GM18951 (cell line): ENCODE results near the gene MRFAP1L1.

ENCODE experiments used
- POLR2A ChIP-seq: IDR thresholded peaks from 4 replicates; pipeline ENCODE4 v1.6.1; 2011; ENCODE audit warnings: mild to moderate bottlenecking; ENCODE audit not compliant: insufficient read length, insufficient read depth; ENCODE audit errors: extremely low read depth
- in situ Hi-C: fragments of 300-500 bp; cut with MboI; formaldehyde crosslinking; loops from one replicate; pipeline ENCODE4 v1.12.0; 2022; ENCODE audit warnings: low sequenced_read_pairs, mixed read lengths, inconsistent platforms; ENCODE audit not compliant: unreplicated experiment

MRFAP1L1 gene

DNA sequence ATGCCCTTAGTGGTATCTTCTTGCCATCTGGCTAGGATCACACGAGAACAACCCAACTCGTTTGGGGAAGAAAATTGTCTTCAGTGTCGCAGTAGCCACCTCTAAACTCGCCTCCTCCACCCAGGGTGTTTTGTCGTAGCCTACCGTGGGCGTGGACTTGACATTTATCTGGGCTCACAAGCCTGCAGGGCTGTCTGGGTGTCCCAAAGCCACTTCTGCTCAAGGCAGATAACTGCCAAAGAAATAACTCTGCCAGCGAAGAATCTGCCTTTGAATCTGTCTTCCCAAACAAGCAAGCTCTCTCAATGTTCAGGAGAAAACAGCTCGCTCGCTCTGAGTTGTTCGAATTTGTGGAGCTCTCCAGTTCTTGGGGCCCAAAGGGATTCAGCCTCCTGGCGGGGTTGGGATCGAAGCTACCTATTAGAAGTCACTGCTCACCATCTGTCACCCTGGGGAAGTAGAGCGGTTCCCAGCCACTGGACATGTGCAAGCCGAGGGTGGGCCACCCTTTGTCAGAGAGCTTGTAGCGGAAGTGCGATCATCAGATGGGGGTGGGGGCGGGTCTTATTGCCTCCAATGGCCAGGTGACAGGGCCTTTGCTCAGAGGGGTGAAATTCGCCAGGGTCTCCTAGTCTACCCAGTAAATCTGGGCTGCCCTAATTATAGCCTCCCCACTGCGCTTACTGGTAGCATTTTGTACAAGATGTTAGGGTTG is 21.1 kb upstream of the MRFAP1L1 start:
- TF ChIP-seq POLR2A, result no peak
- in situ Hi-C loops, result loop anchor here (10.0 kb wide), 1 partner anchor 134 kb away; no protein-coding TSS in a partner anchor

DNA sequence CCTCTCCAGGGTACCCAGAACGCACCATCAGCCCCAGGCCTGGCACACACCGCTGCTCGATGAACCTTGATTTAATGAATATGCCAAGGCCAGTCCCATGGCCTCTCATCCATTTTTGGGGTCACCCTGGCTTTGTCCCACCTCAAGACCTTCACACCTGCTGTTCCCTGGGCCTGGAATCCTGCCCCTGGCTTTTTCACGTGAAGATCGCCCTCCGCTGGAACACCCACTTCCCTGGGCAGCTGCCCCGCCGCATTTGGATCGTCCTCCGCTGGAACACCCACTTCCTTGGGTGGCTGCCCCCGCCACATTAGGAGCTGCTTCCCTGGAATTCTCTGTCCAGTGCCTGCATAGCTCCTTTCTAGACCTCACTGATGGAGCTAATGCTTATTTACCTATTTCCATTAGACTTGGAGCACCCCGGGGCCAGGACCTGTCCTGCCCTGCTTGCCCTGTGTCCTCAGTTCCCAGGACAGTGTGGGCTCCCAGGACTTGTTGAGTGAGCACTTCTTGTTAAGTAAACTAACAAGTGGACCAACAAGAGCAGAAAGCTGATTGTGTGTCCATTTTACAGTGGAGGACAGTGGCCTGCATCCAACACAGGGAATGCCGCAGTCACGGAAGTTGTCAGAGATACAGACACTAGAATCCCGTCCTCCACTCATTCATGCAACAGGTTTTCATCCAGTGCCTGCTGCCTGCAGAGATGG is 18.8 kb upstream of the MRFAP1L1 start:
- no peak for TF ChIP-seq POLR2A
- in situ Hi-C loops, result loop anchor here (10.0 kb wide), 1 partner anchor 336 kb away; the partner anchor contains the start of gene GRPEL1

DNA sequence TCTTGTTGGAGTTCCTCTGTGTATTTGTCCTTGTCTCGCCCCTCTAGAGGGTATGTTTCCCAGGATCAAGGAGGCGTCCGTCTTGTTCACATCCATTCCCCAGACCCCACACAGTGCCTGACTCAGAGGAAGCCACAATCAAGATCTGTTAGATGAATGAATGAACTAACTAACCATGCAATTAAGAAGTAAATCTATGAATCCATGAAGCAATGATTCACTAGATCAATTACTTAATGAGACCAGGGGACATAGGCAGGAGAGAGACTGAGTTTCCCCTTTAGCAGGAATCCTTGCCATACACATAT is 18.2 kb upstream of the MRFAP1L1 start:
- no peak for TF ChIP-seq POLR2A
- in situ Hi-C loops, result loop anchor here (10.0 kb wide), 1 partner anchor 337 kb away; the partner anchor contains the start of gene GRPEL1

DNA sequence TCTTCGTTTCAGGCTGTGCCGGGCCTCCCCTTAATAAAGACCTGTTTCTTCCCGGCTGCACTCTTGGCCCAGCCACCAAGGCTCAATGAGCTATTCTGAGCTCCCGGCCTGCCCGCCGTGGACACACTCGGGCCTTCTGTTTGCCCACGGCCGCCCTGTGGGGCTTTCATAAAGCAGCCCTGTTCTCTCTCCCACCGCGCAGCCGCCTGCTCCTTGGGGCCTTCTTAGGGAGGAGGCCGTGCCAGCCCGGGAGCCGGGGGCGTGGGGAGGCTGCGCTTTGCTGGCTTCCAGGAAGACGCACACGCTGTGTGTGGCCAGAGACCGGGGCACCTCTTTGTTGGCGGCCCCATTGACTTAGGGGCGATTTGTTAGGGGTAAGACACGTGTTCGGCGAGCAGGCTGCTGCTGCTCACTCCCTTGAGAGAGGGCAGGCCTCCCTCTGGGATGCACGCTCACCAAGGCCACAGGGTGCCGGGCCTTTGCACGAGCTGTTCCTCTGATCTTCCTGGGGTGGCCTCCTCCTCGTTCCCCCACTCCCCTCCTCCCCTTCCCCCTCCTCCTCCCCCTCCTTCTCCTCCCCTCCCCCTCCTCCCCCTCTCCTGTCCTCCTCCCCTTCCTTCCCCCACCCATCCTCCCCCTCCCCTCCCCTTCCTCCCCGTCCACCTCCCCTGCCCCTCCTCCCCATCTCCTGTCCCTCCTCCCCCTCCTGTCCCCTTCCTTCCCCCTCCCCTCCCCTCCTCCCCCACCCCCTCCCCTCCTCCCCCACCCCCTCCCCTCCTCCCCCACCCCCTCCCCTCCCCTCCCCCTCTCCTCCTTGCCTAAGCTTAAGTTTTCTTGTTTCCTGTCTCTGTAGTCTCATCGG is 17.6 kb upstream of the MRFAP1L1 start:
- in situ Hi-C loops, result loop anchor here (10.0 kb wide), 1 partner anchor 337 kb away; the partner anchor contains the start of gene GRPEL1
- no peak for TF ChIP-seq POLR2A

DNA sequence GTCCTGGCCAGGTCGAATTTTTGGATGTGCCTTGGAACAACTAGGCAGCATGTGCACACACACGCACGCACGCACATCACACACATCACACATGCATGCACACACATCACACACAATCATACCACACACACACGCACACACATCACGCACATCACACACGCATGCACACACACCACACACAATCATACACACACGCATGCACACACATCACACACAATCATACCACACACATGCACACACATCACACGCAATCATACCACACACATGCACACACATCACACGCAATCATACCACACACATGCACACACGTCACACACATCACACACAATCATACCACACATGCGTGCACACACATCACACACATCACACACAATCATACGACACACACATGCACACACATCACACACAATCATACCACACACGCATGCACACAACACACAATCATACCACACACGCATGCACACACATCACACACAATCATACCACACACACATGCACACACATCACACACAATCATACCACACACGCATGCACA is 15.8 kb upstream of the MRFAP1L1 start:
- in situ Hi-C loops, result loop anchor here (10.0 kb wide), 1 partner anchor 339 kb away; the partner anchor contains the start of gene GRPEL1

DNA sequence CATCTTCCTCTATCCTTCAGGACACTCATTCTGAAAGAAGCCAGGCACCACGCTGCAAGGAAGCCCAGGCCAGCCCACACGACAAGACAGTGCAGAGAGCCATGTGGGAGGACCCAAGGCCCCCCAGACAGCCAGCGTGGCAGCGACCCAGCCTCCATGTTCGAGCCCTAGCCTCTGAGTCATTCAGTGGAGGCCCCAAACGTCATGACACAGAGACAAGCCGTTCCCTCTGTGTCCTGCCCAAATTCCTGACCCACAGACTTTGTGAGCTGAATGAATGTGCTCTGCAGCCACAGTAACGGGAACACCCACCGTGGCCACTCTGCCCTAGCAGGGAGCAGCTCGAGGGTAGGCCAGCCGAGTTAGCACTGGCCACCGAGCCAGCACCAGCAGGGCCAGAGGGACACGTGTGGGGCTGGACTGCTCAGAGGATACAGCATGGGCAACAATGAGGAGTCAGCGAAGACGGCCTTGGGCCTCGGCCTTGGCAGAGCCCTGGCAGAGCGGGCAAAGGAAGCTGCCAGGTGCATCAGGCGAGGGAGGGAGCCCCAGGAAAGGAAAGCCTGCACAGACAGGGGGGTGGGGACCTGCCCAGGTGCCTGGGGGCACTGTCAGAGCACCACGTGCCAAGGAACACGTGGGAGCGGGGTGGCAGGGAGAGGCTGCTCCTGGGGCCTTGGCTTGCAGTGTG is 14.9 kb upstream of the MRFAP1L1 start:
- no peak for TF ChIP-seq POLR2A
- in situ Hi-C loops, result loop anchor here (10.0 kb wide), 1 partner anchor 340 kb away; the partner anchor contains the start of gene GRPEL1

DNA sequence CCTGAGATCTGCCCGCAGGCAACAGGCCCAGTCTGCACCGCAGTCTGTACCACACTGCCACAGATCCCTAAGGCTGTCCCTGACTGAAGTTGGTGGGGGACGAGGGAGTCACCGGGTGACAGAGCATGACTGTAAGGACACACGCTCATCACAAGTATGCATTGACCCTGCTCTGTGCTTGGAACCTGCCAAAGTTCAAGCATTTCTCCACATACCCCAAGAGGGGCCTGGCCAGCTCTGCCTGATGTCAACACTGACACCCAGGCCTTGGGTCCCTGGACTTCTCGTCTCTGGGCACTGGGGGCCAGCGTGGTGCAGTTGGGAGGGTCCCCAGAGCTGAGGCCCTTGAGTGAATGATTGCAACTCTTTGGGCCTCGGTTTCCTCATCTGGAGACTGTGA is 14.2 kb upstream of the MRFAP1L1 start:
- TF ChIP-seq POLR2A, result no peak
- in situ Hi-C loops, result loop anchor here (10.0 kb wide), 1 partner anchor 341 kb away; the partner anchor contains the start of gene GRPEL1

DNA sequence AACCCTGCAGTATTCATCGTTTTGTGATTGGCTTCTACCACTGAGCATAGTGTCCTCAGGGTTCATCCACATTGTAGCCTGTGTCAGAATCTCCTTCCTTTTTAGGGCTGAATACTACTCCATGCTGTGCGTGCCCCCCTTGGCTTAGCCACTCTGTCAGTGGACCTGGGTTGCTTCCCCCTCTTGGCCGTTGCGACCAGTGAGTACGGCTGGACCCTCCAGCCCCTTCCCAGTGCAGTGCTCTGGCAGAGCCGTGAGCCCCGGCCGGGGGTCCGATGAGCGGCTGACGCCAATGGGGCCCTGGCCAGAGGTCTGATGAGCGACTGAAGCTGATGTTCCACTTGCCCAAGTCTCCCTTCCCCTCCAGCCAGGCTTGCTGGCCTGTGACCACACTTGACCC is 13.2 kb upstream of the MRFAP1L1 start:
- in situ Hi-C loops, result loop anchor here (10.0 kb wide), 1 partner anchor 342 kb away; the partner anchor contains the start of gene GRPEL1
- no peak for TF ChIP-seq POLR2A

DNA sequence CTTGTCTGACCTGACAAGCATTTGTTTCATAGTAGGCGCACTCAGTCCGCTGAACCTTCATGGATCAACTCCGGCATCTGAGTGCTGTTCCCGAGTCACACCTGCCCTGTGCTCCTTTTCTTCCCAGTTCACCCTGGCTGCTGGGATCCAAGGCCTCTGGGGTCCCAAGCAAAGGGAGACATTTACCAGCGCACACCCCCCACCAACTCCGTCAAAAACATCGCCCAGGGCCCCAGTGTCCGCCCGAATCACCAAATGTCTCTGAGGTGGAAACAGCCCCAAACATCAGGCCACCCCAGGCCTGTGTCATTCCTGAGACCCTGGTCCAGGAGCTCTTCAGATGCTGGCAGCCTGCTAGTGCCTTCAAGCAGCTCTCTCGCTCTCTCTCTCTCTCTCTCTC is 11.5 kb upstream of the MRFAP1L1 start:
- TF ChIP-seq POLR2A, result no peak
- in situ Hi-C loops, result loop anchor here (10.0 kb wide), 1 partner anchor 344 kb away; the partner anchor contains the start of gene GRPEL1

DNA sequence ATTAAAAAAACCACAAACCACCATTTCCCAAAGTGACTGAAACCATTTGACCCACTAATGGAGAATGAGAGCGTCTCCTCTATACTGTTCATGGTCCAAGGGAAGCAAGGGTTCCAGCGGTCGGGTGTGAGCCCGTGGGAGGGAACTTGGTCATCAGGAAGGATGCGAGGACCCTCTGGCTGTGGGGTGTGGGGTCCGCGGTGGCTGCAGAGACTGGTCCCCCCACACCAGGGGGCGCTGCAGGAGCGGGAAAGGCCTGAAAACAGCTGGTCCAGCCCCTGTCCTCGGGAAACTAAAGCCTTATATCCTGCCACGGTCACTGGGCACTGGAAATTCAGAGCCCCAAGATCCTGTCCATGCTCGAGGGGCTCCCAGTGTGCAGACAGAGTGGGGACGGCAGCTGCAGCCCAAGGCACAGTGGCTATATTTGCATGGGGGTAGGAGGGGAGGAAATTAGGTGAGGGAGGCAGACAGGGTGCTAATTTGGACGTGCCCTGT is 10.6 kb upstream of the MRFAP1L1 start:
- in situ Hi-C loops, result loop anchor here (10.0 kb wide), 1 partner anchor 345 kb away; the partner anchor contains the start of gene GRPEL1
- TF ChIP-seq POLR2A, result no peak

DNA sequence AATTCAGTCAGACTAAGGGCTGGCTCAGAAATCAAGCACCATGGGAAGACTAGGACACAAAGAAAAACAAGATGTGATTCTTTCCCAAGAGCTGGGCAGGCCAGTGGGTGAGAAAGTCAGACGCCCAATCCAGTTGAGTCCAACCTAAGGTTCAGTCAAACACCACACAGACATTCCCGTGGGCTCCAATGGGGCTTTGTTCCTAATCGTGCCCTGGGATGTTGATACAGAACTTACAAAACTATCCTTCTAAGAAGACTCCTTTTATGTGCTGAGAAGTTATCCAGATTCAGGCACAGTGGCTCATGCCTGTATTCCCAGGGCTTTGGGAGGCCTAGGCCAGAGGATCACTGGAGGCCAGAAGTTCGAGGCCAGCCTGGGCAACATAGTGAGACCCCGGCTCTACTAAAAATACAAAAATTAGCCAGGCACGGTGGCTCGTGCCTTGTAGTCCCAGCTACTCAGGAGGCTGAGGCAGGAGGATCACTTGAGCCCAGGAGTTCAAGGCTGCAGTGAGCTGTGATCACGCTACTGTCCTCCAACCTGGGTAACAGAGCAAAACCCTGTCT is 10.0 kb upstream of the MRFAP1L1 start:
- in situ Hi-C loops, result loop anchor here (10.0 kb wide), 2 partner anchors 325 to 345 kb away; partner anchors contain the start of genes GRPEL1 and TADA2B
- TF ChIP-seq POLR2A, result no peak

DNA sequence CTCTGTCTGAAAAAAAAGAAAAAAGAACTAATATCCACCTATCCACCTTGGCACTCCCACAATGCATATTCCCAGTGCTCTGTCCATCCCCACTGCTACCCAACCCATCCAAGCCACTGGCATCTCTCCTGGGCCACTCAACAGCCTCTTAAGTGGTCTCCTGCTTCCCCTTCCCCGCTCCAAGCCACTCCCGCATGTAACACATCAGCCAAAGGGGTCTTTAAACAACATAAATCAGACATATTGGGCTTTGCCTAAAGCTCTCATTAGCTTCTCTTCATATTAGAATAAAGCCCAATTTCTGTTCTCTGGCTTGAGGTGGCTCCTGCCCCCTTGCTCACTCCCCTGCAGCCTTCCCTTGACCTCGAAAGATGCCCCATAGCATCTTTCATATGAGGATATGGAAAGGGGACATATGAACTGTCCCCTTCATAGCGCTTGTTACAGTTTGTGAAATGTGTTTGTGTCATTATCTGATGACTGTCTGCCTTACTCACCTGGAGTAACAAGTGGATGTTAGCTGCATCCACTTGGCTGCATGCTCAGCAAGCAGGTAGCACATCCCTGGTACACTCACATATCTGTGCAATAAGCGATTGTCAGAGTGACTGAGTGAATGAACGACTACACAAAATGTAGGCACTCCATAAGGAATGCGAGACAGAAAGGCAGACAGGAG is 9.4 kb upstream of the MRFAP1L1 start:
- in situ Hi-C loops, result loop anchor here (10.0 kb wide), 1 partner anchor 326 kb away; the partner anchor contains the start of gene TADA2B
- TF ChIP-seq POLR2A, result no peak
